HepG2 (cell line): ENCODE results near the gene NEU1. TPM values are rescaled to one million over a fixed set of nuclear protein-coding genes. Genes with fewer than 3 reads are reported as not detected.
A peak's percentile ranks its signal among the peaks of the same experiment; 100 is the strongest.

Experiments used
- BRCA1 ChIP-seq: sonication (generic); formaldehyde crosslinking; IDR thresholded peaks from 2 replicates; pipeline ENCODE4 v1.4.0; 2020; ENCODE audit warnings: missing genetic modification reagents
- CREB1 ChIP-seq, 2 experiments: fragments of 450-650 bp in 1 of 2; IDR thresholded peaks; 2 replicates each; pipeline ENCODE4 v1.6.1; 2016 to 2017; ENCODE audit warnings: control low read depth in 1 of 2, mild to moderate bottlenecking in 1 of 2, missing compliant biosample characterization in 1 of 2, missing genetic modification characterization in 1 of 2
- FOXO1 ChIP-seq: sonication (generic); formaldehyde crosslinking; IDR thresholded peaks from 2 replicates; pipeline ENCODE4 v1.4.0; 2020; ENCODE audit warnings: missing genetic modification reagents
- GPN1 ChIP-seq: sonication (generic); formaldehyde crosslinking; IDR thresholded peaks from 2 replicates; pipeline ENCODE4 v1.5.1; 2020; ENCODE audit warnings: missing genetic modification reagents, borderline replicate concordance
- HOXD1 ChIP-seq: sonication (generic); formaldehyde crosslinking; IDR thresholded peaks from 2 replicates; pipeline ENCODE4 v1.5.0; 2020; ENCODE audit warnings: missing genetic modification reagents
- JDP2 ChIP-seq: sonication (generic); formaldehyde crosslinking; IDR thresholded peaks from 2 replicates; pipeline ENCODE4 v1.8.1; 2022; ENCODE audit warnings: missing genetic modification reagents, borderline replicate concordance
- KMT2B ChIP-seq: IDR thresholded peaks from 2 replicates; pipeline ENCODE4 v1.6.1; 2016; ENCODE audit warnings: missing genetic modification reagents, missing compliant biosample characterization
- NFIB ChIP-seq: sonication (generic); formaldehyde crosslinking; IDR thresholded peaks from 2 replicates; pipeline ENCODE4 v1.9.0; 2021; ENCODE audit warnings: missing genetic modification reagents, mild to moderate bottlenecking, borderline replicate concordance
- NR3C1 ChIP-seq: sonication (generic); formaldehyde crosslinking; IDR thresholded peaks from 2 replicates; pipeline ENCODE4 v1.4.0; 2020; ENCODE audit warnings: missing genetic modification reagents
- PLSCR1 ChIP-seq: sonication (generic); formaldehyde crosslinking; IDR thresholded peaks from 2 replicates; pipeline ENCODE4 v1.5.0; 2020; ENCODE audit warnings: missing genetic modification reagents, mild to moderate bottlenecking, borderline replicate concordance
- RNF219 ChIP-seq: sonication (generic); formaldehyde crosslinking; IDR thresholded peaks from 2 replicates; pipeline ENCODE4 v1.5.0; 2020; ENCODE audit warnings: mild to moderate bottlenecking, missing genetic modification reagents
- SMARCC2 ChIP-seq: fragments of 450-650 bp; IDR thresholded peaks from 2 replicates; pipeline ENCODE4 v1.6.1; 2017; ENCODE audit warnings: antibody characterized with exemption, mild to moderate bottlenecking
- SNRNP70 ChIP-seq: fragments of 200-400 bp; formaldehyde crosslinking; IDR thresholded peaks from 2 replicates; pipeline ENCODE4 v1.6.1; 2017; ENCODE audit warnings: mild to moderate bottlenecking, low read depth, low read length, moderate library complexity
- TMF1 ChIP-seq: sonication (generic); formaldehyde crosslinking; IDR thresholded peaks from 2 replicates; pipeline ENCODE4 v1.8.1; 2022; ENCODE audit warnings: low read depth, missing genetic modification reagents
- TOE1 ChIP-seq: sonication (generic); formaldehyde crosslinking; IDR thresholded peaks from 2 replicates; pipeline ENCODE4 v1.4.0; 2020; ENCODE audit warnings: mild to moderate bottlenecking, missing genetic modification reagents
- ZFP90 ChIP-seq: sonication (generic); formaldehyde crosslinking; IDR thresholded peaks from 2 replicates; pipeline ENCODE4 v1.8.0; 2022; ENCODE audit warnings: missing genetic modification reagents, mild to moderate bottlenecking, inconsistent platforms, borderline replicate concordance
- ZNF138 ChIP-seq: sonication (generic); formaldehyde crosslinking; IDR thresholded peaks from 2 replicates; pipeline ENCODE4 v1.5.0; 2020; ENCODE audit warnings: mild to moderate bottlenecking, low read depth, missing genetic modification reagents
- ZNF382 ChIP-seq: sonication (generic); formaldehyde crosslinking; IDR thresholded peaks from 2 replicates; pipeline ENCODE4 v1.5.0; 2020; ENCODE audit warnings: missing genetic modification reagents, mild to moderate bottlenecking, borderline replicate concordance
- ZNF44 ChIP-seq: sonication (generic); formaldehyde crosslinking; IDR thresholded peaks from 2 replicates; pipeline ENCODE4 v1.5.1; 2020; ENCODE audit warnings: mild to moderate bottlenecking, missing genetic modification reagents
- ZNF460 ChIP-seq: sonication (generic); formaldehyde crosslinking; IDR thresholded peaks from 2 replicates; pipeline ENCODE4 v1.5.1; 2020; ENCODE audit warnings: missing genetic modification reagents, mild to moderate bottlenecking, borderline replicate concordance
- ZNF552 ChIP-seq: sonication (generic); formaldehyde crosslinking; IDR thresholded peaks from 2 replicates; pipeline ENCODE4 v1.9.0; 2022; ENCODE audit warnings: missing genetic modification reagents, mild to moderate bottlenecking, borderline replicate concordance
- ZNF558 ChIP-seq: sonication (generic); formaldehyde crosslinking; IDR thresholded peaks from 2 replicates; pipeline ENCODE4 v1.9.0; 2022; ENCODE audit warnings: mild to moderate bottlenecking, missing genetic modification reagents, borderline replicate concordance
- ZNF563 ChIP-seq: sonication (generic); formaldehyde crosslinking; IDR thresholded peaks from 2 replicates; pipeline ENCODE4 v1.8.0; 2022; ENCODE audit warnings: mild to moderate bottlenecking, moderate library complexity, missing genetic modification reagents
- ZNF709 ChIP-seq: sonication (generic); formaldehyde crosslinking; IDR thresholded peaks from 2 replicates; pipeline ENCODE4 v1.5.0; 2020; ENCODE audit warnings: mild to moderate bottlenecking, missing genetic modification reagents
- polyA plus RNA-seq, 8 experiments: library from polyadenylated mRNA; depleted of rRNA in 3 of 8; stranded (reverse) in 7 of 8; unstranded in 1 of 8; fragments of >200 nt; fragmentation: Illumina TruSeq in 4 of 8; extraction: Trizol in 4 of 8; gene quantifications; 2 replicates each; pipeline versions ENCODE4 v1.2.1 to v1.2.3, GENCODE V29; 2011 to 2016; ENCODE audit warnings: low read depth in 4 of 8, missing spikeins in 1 of 8, mixed read lengths in 1 of 8; ENCODE audit not compliant: insufficient read depth in 1 of 8
- total RNA-seq, 5 experiments: library from RNA; depleted of rRNA; stranded (reverse); fragments of >200 nt; fragmentation: Illumina TruSeq; extraction: Trizol; gene quantifications; 2 replicates each; pipeline ENCODE4 v1.2.3, GENCODE V29; 2016; ENCODE audit warnings: low read depth in 1 of 5
- TF ChIP-seq, protein P1 (sequence below): IDR thresholded peaks from 2 replicates; pipeline ENCODE4 v1.6.1; 2016; ENCODE audit warnings: low read depth

The NEU1 gene
- total and polyA plus RNA-seq, 2 of the 13 experiments (the other 11 are each of a cell fraction or from before 2014, with no cell fraction given): 215 to 297 TPM

- TF ChIP-seq ZNF382 (CRISPR knock-in tag) (no peak), JDP2 (CRISPR knock-in tag) (no peak), ZNF552 (CRISPR knock-in tag) (0 out of 2 replicates have a peak, but pooled peaks have one; percentile 65), ZNF558 (CRISPR knock-in tag) (peak; percentile 70; the same call in 1 of the 2 replicates), ZNF563 (CRISPR knock-in tag) (peak; percentile 85), TMF1 (CRISPR knock-in tag) (no peak), NR3C1 (no peak), GPN1 (CRISPR knock-in tag) (no peak), ZNF709 (peak; percentile 89; the same call in 1 of the 2 replicates), KMT2B (CRISPR knock-in tag) (no peak), RNF219 (CRISPR knock-in tag) (no peak; the same call in 1 of the 2 replicates), SMARCC2 (no peak), ZNF138 (CRISPR knock-in tag) (peak; percentile 73), PLSCR1 (CRISPR knock-in tag) (peak; percentile 23; the same call in 1 of the 2 replicates), ZFP90 (CRISPR knock-in tag) (0 out of 2 replicates have a peak, but pooled peaks have one; percentile 15), NFIB (CRISPR knock-in tag) (no peak), ZNF44 (CRISPR knock-in tag) (no peak), CREB1 (IDR thresholded peaks at IDR 0.05) (0 out of 2 replicates have a peak, but pooled peaks have one; percentile 13), CREB1 (CRISPR knock-in tag; IDR thresholded peaks at IDR 0.05) (no peak), SNRNP70 (no peak), BRCA1 (CRISPR knock-in tag) (no peak), HOXD1 (CRISPR knock-in tag) (no peak), ZNF460 (CRISPR knock-in tag) (no peak), FOXO1 (CRISPR knock-in tag) (no peak), TOE1 (CRISPR knock-in tag) (no peak)
- TF ChIP-seq, protein P1, sequence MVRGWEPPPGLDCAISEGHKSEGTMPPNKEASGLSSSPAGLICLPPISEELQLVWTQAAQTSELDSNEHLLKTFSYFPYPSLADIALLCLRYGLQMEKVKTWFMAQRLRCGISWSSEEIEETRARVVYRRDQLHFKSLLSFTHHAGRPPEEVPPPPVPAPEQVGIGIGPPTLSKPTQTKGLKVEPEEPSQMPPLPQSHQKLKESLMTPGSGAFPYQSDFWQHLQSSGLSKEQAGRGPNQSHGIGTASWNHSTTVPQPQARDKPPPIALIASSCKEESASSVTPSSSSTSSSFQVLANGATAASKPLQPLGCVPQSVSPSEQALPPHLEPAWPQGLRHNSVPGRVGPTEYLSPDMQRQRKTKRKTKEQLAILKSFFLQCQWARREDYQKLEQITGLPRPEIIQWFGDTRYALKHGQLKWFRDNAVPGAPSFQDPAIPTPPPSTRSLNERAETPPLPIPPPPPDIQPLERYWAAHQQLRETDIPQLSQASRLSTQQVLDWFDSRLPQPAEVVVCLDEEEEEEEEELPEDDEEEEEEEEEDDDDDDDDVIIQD (CRISPR knock-in tag): no peak
These were observed 39.5 kb upstream of the NEU1 start, which contains the start of gene ZBTB12 (continued) for GRCh38 chr6:31901953-31902643.
